Small intestine (tissue), 7 donors: ENCODE results near the gene PDE7B. TPM values are rescaled to one million over a fixed set of nuclear protein-coding genes. Genes with fewer than 3 reads are reported as not detected.

Experiments
- DNase-seq, 2 donors: peaks; one replicate each; pipeline versions ENCODE4 v3.0.0 to v3.0.0-alpha.2; 2013
- FAIRE-seq: peaks from 2 replicates; lab custom pipeline; 2012; peaks lifted over from hg19 to GRCh38; lab: Jason Lieb, UNC
- H3K27ac ChIP-seq, 3 donors: one replicate each; pipeline ENCODE4 v1.5.1; 2013; ENCODE audit warnings: low read length in 2 of 3, mild to moderate bottlenecking in 2 of 3, control low read depth in 1 of 3, inconsistent platforms in 1 of 3, low read depth in 1 of 3, moderate library complexity in 1 of 3
- H3K27me3 ChIP-seq, 3 donors: one replicate each; pipeline ENCODE4 v1.6.1; 2013; ENCODE audit warnings: low read length in 3 of 3, inconsistent platforms in 1 of 3; ENCODE audit not compliant: control insufficient read depth in 3 of 3, insufficient read depth in 3 of 3
- H3K36me3 ChIP-seq, 3 donors: one replicate each; pipeline ENCODE4 v1.6.1; 2013; ENCODE audit warnings: low read length in 3 of 3, inconsistent platforms in 1 of 3, low read depth in 1 of 3, mild to moderate bottlenecking in 1 of 3, moderate library complexity in 1 of 3; ENCODE audit not compliant: control insufficient read depth in 3 of 3, insufficient read depth in 2 of 3
- H3K4me1 ChIP-seq, 3 donors: one replicate each; pipeline ENCODE4 v1.6.1; 2013; ENCODE audit warnings: low read length in 2 of 3, inconsistent platforms in 1 of 3, low read depth in 1 of 3, mild to moderate bottlenecking in 1 of 3, moderate library complexity in 1 of 3; ENCODE audit not compliant: control insufficient read depth in 3 of 3, insufficient read depth in 2 of 3
- H3K4me3 ChIP-seq, 3 donors: one replicate each; pipeline ENCODE4 v1.5.1; 2013; ENCODE audit warnings: low read length in 3 of 3, control low read depth in 1 of 3, inconsistent platforms in 1 of 3, low read depth in 1 of 3, mild to moderate bottlenecking in 1 of 3, moderate library complexity in 1 of 3
- H3K9me3 ChIP-seq, 2 donors: one replicate each; pipeline ENCODE4 v1.6.1; 2013; ENCODE audit warnings: low read depth in 1 of 2, low read length in 1 of 2; ENCODE audit not compliant: control insufficient read depth in 2 of 2, insufficient read depth in 1 of 2
- WGBS, 3 donors: extraction: QIAGEN DNeasy Blood & Tissue Kit; methylation state at CpG; one replicate each; pipeline ENCODE4 v1.1.7; 2013; 5-methylcytosine and 5-hydroxymethylcytosine counted together
- polyA plus RNA-seq, 4 donors: library from polyadenylated mRNA; stranded (reverse) in 3 of 4; unstranded in 1 of 4; fragments of 200-250 nt in 3 of 4; fragments of 120-200 nt in 1 of 4; gene quantifications; one replicate each; pipeline versions ENCODE4 v1.2.1 to v1.2.3, GENCODE V29; 2013
- donor health status: healthy with polysubstance abuse.
- donor health status: control.
- donor health status: control.
- donor health status: Bipolar disorder and iron deficiency.
- donor health status: healthy.

PDE7B gene
- polyA plus RNA-seq, 4 donors, result 0.22 to 1.4 (median 0.82) TPM

DNA sequence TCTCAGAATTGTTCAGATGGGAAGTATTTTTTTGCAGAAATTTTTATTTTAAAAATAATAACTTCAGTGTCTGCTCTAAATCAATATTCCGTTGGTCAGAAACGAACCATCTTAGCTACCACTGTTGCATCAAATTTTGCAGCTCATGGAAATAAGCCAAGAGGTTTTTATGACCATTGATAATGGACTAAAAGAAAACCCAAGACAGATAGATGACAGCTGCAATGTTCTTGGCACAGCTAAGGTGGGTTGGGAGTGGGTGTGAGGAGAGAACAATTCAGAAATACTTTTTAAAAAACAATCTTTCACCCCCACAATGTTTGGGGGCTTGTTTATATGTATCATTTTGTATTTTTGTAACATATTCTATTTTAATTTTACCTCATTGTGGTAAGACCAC is 121.1 kb downstream of the PDE7B start:
- no peak for DNase-seq
- Histone ChIP-seq H3K4me3 (no peak overlapping the region), H3K27ac (no peak overlapping the region), H3K4me1 (no peaks in the 10 kb centered on the region), H3K9me3 (no peaks in the 10 kb centered on the region), H3K27me3 (no peaks in the 10 kb centered on the region), H3K36me3 (no peaks in the 10 kb centered on the region)
- no peak for FAIRE-seq
- WGBS, 3 donors, result 17 to 51% (median 32%) methylated on average over 2 of the region's 2 CpGs

DNA sequence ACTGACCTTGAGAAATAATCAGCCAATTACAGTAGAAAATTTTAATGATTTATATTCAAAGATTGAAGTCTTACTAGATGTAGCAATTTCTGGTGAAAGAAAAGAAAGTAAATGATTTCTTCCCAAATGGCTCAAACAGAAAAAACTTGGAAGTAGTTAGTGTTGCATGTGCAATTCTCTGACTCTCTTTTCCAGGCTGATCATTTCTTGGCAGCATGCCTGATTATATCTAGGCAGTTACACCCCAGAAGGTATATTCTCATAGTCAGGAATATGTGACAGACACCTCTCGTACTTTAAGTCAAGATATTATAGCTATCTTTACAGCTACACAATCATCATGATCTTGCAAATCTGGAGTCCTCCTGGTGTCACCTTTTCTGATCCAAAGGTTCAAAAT is 122.9 kb downstream of the PDE7B start:
- Histone ChIP-seq H3K27ac (no peak overlapping the region), H3K9me3 (no peaks in the 10 kb centered on the region), H3K36me3 (no peaks in the 10 kb centered on the region), H3K27me3 (no peaks in the 10 kb centered on the region), H3K4me1 (no peaks in the 10 kb centered on the region), H3K4me3 (no peak overlapping the region)
- FAIRE-seq (no peak), DNase-seq (no peak)
- 0 to 45% (median 45%) methylated on average over 1 of the region's 1 CpG for WGBS, 3 donors

DNA sequence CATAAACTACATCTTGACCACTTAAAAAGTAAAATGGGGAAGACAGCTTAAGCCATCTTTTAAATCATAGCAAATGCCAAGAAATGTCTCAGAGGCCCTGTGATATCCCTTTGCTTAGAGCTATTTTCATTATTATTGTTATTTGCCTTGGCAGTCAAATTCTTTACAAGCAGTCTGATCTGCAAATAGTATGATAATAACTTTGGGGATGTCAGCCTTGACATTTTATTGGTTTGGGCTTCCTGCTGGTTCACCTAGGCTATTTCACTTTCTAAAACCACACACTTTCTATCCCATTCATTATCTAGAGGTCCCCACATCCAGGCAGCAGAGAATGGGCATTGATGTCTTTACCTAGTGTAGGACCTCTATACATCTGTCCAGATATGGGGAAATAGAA is 125.1 kb downstream of the PDE7B start:
- Histone ChIP-seq H3K4me1 (no peaks in the 10 kb centered on the region), H3K27me3 (no peaks in the 10 kb centered on the region), H3K27ac (no peak overlapping the region), H3K9me3 (no peaks in the 10 kb centered on the region), H3K36me3 (no peaks in the 10 kb centered on the region), H3K4me3 (no peak overlapping the region)
- DNase-seq, result no peak
- no peak for FAIRE-seq

DNA sequence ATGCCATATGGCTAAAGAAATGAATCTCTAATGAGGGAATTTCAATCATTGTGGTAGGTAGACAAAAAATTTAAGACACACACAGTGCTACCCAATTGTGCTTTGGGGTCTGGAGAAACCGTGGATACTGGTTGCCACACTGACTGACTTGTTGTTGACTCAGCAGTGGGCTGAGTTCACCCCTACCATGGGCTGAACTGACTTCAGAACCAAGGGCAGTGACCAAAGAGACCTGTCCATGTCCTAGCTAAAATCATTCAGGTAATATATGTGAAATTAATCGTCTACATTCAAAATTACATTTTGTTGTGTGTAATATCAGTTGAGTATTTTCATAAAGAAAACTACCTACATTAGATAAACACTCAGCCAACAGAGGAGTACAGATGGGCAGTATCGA is 131.6 kb downstream of the PDE7B start:
- Histone ChIP-seq H3K27me3 (no peaks in the 10 kb centered on the region), H3K4me3 (no peak overlapping the region), H3K27ac (no peak overlapping the region), H3K4me1 (no peaks in the 10 kb centered on the region), H3K9me3 (no peaks in the 10 kb centered on the region), H3K36me3 (no peaks in the 10 kb centered on the region)
- DNase-seq (no peak), FAIRE-seq (no peak)
- 76 to 81% (median 80%) methylated on average over 3 of the region's 3 CpGs for WGBS, 3 donors

DNA sequence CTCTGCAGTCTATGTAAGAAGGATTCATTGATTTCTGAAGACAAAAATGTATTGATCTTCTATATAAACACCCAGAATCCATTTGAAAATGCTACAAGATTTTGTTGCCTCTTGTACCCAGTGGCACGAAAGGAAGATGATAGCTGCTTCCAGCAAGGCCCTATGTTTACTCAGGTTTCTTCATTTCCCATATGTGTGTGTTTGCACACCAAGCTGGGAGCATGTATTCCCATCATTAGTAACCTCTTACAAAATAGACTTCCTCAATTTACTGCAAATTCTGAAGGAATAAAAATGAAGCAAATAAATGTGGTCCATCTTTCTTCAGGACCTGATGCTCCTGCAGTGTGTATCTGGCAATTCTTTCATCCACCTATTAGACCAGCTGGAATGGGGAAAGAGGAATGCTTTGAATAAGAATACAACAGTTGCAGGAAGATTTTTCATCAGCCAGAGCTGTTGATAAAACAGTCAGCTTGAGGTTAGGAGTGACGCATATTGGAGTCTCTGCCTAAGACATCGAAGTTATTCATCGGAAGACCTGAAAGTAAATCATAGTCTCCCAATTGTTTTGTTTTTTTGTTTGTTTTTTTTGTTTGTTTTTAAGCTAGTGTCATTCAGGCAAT is 132.3 kb downstream of the PDE7B start:
- Histone ChIP-seq H3K27me3 (no peaks in the 10 kb centered on the region), H3K4me3 (no peak overlapping the region), H3K27ac (no peak overlapping the region), H3K36me3 (no peaks in the 10 kb centered on the region), H3K9me3 (no peaks in the 10 kb centered on the region), H3K4me1 (no peaks in the 10 kb centered on the region)
- FAIRE-seq (no peak), DNase-seq (no peak)
- WGBS, 3 donors, result 84 to 89% (median 87%) methylated on average over 4 of the region's 4 CpGs

DNA sequence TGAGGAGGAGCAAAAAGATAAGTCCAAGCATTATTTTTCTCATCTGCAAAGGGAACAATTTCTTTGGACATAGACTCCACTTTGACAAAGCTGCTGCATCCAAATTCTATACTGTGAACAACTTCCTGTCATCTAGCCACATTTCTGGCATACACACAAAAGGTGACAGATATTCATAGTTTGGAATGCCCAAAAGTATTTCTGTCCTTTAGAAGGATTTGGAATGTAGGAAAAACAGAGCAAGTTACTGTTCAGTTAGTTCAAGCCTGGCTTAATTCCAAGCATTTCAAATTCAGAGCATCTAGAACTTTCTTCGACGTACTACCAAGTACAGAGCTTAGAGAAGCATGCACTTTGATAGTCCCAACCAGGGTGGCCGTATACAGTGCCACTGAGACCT is 134.0 kb downstream of the PDE7B start:
- Histone ChIP-seq H3K9me3 (no peaks in the 10 kb centered on the region), H3K4me1 (no peaks in the 10 kb centered on the region), H3K27ac (no peak overlapping the region), H3K36me3 (no peaks in the 10 kb centered on the region), H3K27me3 (no peaks in the 10 kb centered on the region), H3K4me3 (no peak overlapping the region)
- no peak for DNase-seq
- FAIRE-seq, result no peak
- 71 to 90% (median 82%) methylated on average over 3 of the region's 3 CpGs for WGBS, 3 donors

DNA sequence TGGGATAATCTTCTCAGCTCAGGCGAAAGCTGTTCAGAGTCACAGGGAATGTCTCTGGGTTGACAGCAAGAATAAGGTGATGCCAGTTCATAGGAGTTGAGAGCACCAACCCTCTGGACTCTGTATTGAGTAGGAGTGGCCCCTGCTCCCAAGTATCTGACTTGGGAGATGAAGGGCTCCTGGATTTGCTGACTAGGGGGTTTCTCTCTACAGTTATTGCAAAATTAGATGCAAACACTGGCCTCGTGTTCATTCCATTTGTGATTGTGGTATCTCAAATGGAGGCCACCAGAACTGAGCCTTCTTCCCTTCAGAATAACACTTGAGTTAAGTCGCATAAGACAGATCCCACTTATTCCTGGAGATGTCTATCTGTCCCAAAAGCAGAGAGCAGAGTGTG is 135.7 kb downstream of the PDE7B start:
- no peaks in the 10 kb centered on the region for H3K9me3 ChIP-seq
- H3K27ac ChIP-seq, result no peak overlapping the region
- FAIRE-seq (no peak), DNase-seq (no peak)
- no peaks in the 10 kb centered on the region for H3K27me3 ChIP-seq
- no peak overlapping the region for H3K4me3 ChIP-seq
- no peaks in the 10 kb centered on the region for H3K36me3 ChIP-seq
- WGBS, 3 donors, result 86 to 94% (median 91%) methylated on average over 3 of the region's 3 CpGs
- no peaks in the 10 kb centered on the region for H3K4me1 ChIP-seq

DNA sequence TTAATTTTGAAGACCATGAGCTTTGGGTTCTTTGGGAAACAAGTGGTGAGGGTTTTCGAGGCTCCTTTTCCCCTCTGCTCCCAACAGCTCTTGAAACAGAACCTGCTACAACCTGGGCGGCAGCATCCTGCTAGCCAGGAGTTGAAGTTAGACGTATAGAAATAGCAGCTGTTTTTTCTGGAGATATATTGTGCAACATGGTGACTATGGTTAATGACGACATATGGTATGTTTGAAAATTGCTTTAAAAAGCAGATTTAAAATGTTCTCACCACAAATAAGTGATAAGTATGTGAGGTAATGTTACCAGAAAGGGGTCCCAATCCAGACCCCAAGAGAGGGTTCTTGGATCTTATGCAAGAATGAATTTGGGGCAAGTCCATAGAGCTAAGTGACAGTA is 138.9 kb downstream of the PDE7B start:
- WGBS, 3 donors, result 88 to 89% (median 89%) methylated on average over 4 of the region's 4 CpGs
- DNase-seq (no peak), FAIRE-seq (no peak)
- Histone ChIP-seq H3K9me3 (no peaks in the 10 kb centered on the region), H3K4me3 (no peak overlapping the region), H3K27ac (no peak overlapping the region), H3K4me1 (no peaks in the 10 kb centered on the region), H3K36me3 (no peaks in the 10 kb centered on the region), H3K27me3 (no peaks in the 10 kb centered on the region)

DNA sequence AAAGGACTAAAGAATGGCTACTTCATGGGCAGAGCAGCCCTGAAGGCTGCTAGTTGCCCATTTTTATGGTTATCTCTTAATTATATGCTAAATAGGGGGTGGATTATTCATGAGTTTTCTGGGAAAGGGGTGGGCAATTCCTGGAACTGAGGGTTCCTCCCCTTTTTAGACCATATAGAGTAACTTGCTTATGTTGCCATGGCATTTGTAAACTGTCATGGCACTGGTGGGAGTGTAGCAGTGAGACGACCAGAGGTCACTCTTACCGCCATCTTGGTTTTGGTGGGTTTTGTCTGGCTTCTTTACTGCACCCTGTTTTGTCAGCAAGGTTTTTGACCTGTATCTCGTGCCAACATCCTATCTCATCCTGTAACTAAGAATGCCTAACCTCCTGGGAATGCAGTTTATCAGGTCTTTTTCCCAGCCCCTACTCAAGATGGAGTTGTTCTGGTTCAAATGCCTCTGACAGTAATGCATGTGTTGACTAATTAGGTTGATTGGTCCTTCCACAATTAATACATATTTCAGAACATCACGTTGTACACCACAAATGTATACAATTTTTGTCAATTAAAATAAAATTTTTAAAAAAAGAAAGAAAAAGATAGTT is 139.5 kb downstream of the PDE7B start:
- H3K9me3 ChIP-seq, result no peaks in the 10 kb centered on the region
- no peaks in the 10 kb centered on the region for H3K36me3 ChIP-seq
- no peak overlapping the region for H3K27ac ChIP-seq
- H3K4me1 ChIP-seq, result no peaks in the 10 kb centered on the region
- H3K4me3 ChIP-seq, result no peak overlapping the region
- FAIRE-seq, result no peak
- H3K27me3 ChIP-seq, result no peaks in the 10 kb centered on the region
- no peak for DNase-seq
- WGBS, 3 donors, result 78 to 86% (median 83%) methylated on average over 4 of the region's 4 CpGs
